ENCODE results near the gene LRP1. TPM values are rescaled to one million over a fixed set of nuclear protein-coding genes. Genes with fewer than 3 reads are reported as not detected.

Gene LRP1
- total RNA-seq, 2 experiments from 2014 or later: 6.6 to 8.5 TPM

DNA sequence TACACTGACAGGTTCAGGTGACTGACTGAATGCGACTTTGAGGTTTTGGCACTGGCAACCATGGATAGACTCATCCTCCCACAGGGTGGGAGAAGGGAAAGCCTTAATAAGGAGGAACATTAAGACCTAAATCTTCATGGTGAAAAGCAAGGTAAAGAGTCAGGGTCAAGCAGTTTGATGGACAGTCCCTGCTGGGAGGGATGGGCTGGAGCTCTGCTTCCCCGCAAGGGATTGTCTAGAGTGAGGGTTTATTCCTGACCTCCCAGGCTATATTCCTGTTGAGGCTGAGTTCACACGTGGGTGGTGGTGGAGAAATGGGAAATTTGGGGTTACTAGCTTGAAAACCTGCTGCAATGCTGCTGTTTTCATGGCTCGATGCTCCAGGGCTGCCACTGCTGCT is 132.1 kb downstream of the LRP1 start:
- ChIA-PET CTCF (no interaction called here), POLR2A (no interaction called here)
- Histone ChIP-seq H3K9me3 (ENCODE audit: control insufficient read depth in 1 of 2, insufficient read depth in 1 of 2, low read length in 2 of 2) (no peaks in the 10 kb centered on the region), H3K27ac (ENCODE audit: low read depth in 1 of 2, low read length in 2 of 2) (no peak overlapping the region), H3K27me3 (ENCODE audit: control insufficient read depth in 1 of 2, insufficient read depth in 2 of 2, low read length in 2 of 2) (no peaks in the 10 kb centered on the region), H3K4me1 (ENCODE audit: insufficient read depth, low read length) (peaks cover 3% of the 10 kb centered on the region), H3K36me3 (ENCODE audit: insufficient read depth, low read length) (peaks cover 76% of the 10 kb centered on the region), H3K4me3 (ENCODE audit: low read length) (no peak overlapping the region)
- Mint-ChIP-seq H3K36me3 (ENCODE audit: low read depth) (peaks cover 90% of the 10 kb centered on the region), H3K27ac (no peak overlapping the region), H3K4me3 (no peak overlapping the region), H3K27me3 (no peaks in the 10 kb centered on the region), H3K9me3 (no peaks in the 10 kb centered on the region), H3K4me1 (ENCODE audit: low read depth) (no peaks in the 10 kb centered on the region)
- TF ChIP-seq, protein P1, sequence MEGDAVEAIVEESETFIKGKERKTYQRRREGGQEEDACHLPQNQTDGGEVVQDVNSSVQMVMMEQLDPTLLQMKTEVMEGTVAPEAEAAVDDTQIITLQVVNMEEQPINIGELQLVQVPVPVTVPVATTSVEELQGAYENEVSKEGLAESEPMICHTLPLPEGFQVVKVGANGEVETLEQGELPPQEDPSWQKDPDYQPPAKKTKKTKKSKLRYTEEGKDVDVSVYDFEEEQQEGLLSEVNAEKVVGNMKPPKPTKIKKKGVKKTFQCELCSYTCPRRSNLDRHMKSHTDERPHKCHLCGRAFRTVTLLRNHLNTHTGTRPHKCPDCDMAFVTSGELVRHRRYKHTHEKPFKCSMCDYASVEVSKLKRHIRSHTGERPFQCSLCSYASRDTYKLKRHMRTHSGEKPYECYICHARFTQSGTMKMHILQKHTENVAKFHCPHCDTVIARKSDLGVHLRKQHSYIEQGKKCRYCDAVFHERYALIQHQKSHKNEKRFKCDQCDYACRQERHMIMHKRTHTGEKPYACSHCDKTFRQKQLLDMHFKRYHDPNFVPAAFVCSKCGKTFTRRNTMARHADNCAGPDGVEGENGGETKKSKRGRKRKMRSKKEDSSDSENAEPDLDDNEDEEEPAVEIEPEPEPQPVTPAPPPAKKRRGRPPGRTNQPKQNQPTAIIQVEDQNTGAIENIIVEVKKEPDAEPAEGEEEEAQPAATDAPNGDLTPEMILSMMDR (IDR thresholded peaks at IDR 0.05): no peak
- ATAC-seq (ENCODE audit: poor library complexity) (no peak), DNase-seq (no peak)
- intact Hi-C loops (cut with DNase I, micrococcal nuclease): loop anchor here in 1 of 2 experiments (10.0 kb wide), 1 partner anchor 194 kb away; the partner anchor contains the start of genes GLI1 and INHBE

DNA sequence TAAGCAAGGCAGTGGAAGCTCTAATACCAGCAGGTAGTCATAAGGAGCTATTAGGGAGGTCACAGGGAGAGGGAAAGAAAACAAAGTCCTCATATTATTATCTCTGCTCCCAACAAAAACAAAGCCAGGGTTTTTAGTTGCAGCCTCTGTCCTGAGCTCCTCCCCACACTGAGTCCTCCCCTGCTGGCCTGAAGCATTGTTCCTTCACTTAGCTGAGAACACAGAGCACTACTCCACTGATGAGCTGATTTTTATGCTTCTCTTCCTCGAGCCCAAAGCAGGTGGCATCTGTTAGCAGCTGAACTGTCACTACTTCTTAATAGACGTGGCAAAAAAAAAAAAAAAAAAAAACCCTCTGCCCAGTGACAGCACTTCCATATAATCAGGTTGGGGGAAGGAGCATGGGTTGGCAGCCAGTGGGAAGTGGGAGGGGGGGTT is 133.2 kb downstream of the LRP1 start:
- Histone ChIP-seq H3K4me3 (ENCODE audit: low read length) (no peak overlapping the region), H3K27ac (ENCODE audit: low read depth in 1 of 2, low read length in 2 of 2) (no peak overlapping the region), H3K9me3 (ENCODE audit: control insufficient read depth in 1 of 2, insufficient read depth in 1 of 2, low read length in 2 of 2) (no peaks in the 10 kb centered on the region), H3K36me3 (ENCODE audit: insufficient read depth, low read length) (peaks cover 69% of the 10 kb centered on the region), H3K4me1 (ENCODE audit: insufficient read depth, low read length) (peaks cover 3% of the 10 kb centered on the region), H3K27me3 (ENCODE audit: control insufficient read depth in 1 of 2, insufficient read depth in 2 of 2, low read length in 2 of 2) (no peaks in the 10 kb centered on the region)
- Mint-ChIP-seq H3K4me3 (no peak overlapping the region), H3K27me3 (no peaks in the 10 kb centered on the region), H3K4me1 (ENCODE audit: low read depth) (no peaks in the 10 kb centered on the region), H3K9me3 (no peaks in the 10 kb centered on the region), H3K27ac (no peak overlapping the region), H3K36me3 (ENCODE audit: low read depth) (peaks cover 87% of the 10 kb centered on the region)
- TF ChIP-seq, protein P1 (IDR thresholded peaks at IDR 0.05): no peak
- POLR2A ChIA-PET: no interaction called here
- no peak for ATAC-seq (ENCODE audit: poor library complexity)
- intact Hi-C loops (cut with DNase I, micrococcal nuclease): loop anchor here in 1 of 2 experiments (10.0 kb wide), 1 partner anchor 193 kb away; the partner anchor contains the start of genes GLI1 and INHBE
- CTCF ChIA-PET: interaction anchor here (1.1 to 1.4 kb wide), 2 partner anchors 22 to 48 kb away, joined by 3 read pairs; no protein-coding TSS in a partner anchor
- no peak for DNase-seq

DNA sequence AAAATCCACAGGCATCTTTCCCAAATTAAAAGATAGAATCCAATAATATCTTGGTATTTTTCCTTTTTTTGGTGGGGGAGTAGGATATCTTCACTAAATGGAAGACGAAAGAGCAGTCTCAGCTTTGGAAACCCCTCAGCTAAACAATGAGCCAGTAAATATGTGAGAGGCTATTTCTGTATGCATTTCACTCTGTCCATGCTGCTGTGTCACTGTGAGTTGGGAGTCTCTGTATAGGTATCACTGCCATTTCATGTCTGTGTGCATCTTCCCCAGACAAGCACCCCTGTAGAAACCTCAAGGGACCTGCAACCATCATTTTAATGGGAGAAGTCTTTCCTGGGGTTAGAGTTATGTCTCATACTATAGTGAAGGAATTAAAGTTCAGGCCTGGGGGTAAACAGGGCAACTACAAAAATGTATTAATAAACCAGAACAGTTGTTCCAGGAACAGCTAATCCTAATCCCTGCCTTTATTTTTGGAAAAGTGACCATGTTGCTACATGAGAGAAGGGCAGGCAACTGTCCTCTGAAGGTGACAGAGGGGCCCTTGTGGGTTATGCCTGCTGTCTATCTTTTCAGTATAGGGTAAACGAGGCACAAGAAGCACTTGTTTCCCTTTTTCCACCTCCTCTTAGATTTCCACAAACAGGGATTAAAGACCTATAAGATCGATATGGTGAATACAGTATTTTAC is 134.0 kb downstream of the LRP1 start:
- ChIA-PET CTCF (interaction anchor here (1.4 kb wide), 1 partner anchor 23 kb away, joined by 3 read pairs; no protein-coding TSS in a partner anchor), POLR2A (no interaction called here)
- no peak for ATAC-seq (ENCODE audit: poor library complexity)

More for the DNA sequence above, 134.0 kb downstream of the LRP1 start:
- Mint-ChIP-seq H3K36me3 (ENCODE audit: low read depth) (peaks cover 87% of the 10 kb centered on the region), H3K9me3 (no peaks in the 10 kb centered on the region), H3K27me3 (no peaks in the 10 kb centered on the region), H3K4me1 (ENCODE audit: low read depth) (no peaks in the 10 kb centered on the region), H3K27ac (no peak overlapping the region), H3K4me3 (no peak overlapping the region)
- H3K36me3 ChIP-seq (ENCODE audit: insufficient read depth, low read length): peaks cover 68% of the 10 kb centered on the region
- no peaks in the 10 kb centered on the region for H3K27me3 ChIP-seq (ENCODE audit: control insufficient read depth in 1 of 2, insufficient read depth in 2 of 2, low read length in 2 of 2)
- TF ChIP-seq, protein P1 (IDR thresholded peaks at IDR 0.05): no peak
- intact Hi-C loops (cut with DNase I, micrococcal nuclease): loop anchor here in 1 of 2 experiments (10.0 kb wide), 1 partner anchor 193 kb away; the partner anchor contains the start of genes GLI1 and INHBE
- no peak overlapping the region for H3K27ac ChIP-seq (ENCODE audit: low read depth in 1 of 2, low read length in 2 of 2)
- H3K9me3 ChIP-seq (ENCODE audit: control insufficient read depth in 1 of 2, insufficient read depth in 1 of 2, low read length in 2 of 2): no peaks in the 10 kb centered on the region
- peaks cover 3% of the 10 kb centered on the region for H3K4me1 ChIP-seq (ENCODE audit: insufficient read depth, low read length)
- no peak overlapping the region for H3K4me3 ChIP-seq (ENCODE audit: low read length)
- DNase-seq: no peak

Small RNAs within 50 kb of the gene (microRNA-seq; reads per million reads assigned to microRNA genes)
- not detected for gene MIR1228 (ENCODE audit: borderline microRNAs expressed, borderline replicate concordance)

Other genes with a start within 250 kb of the LRP1 start
- not detected for gene SDR9C7, start 194.1 kb upstream of the LRP1 start, total RNA-seq
- under 1 TPM; 0.30 to 0.34 TPM for gene RDH16, start 170.9 kb upstream of the LRP1 start, total RNA-seq
- gene ZBTB39, start 121.9 kb upstream of the LRP1 start, total RNA-seq: 1 to 10 TPM; 6.9 to 8.0 TPM
- not detected for gene TAC3, start 112.0 kb upstream of the LRP1 start, total RNA-seq
- 1 to 10 TPM; 1.0 to 1.1 TPM for gene MYO1A, start 78.4 kb upstream of the LRP1 start, total RNA-seq
- 1 to 10 TPM; 7.2 to 9.9 TPM for gene NEMP1, start 49.7 kb upstream of the LRP1 start, total RNA-seq
- 1 to 10 TPM; 4.8 to 6.1 TPM for gene NAB2, start 39.4 kb upstream of the LRP1 start, total RNA-seq
- 100 to 1,000 TPM; 133 to 144 TPM for gene STAT6, start 17.1 kb upstream of the LRP1 start, total RNA-seq
- gene LRP1-AS, start 19.1 kb downstream of the LRP1 start, total RNA-seq: not detected
- not detected for gene NXPH4, start 88.3 kb downstream of the LRP1 start, total RNA-seq
- 10 to 100 TPM; 21.3 to 22.2 TPM for gene SHMT2, start 101.2 kb downstream of the LRP1 start, total RNA-seq
- gene STAC3, start 122.7 kb downstream of the LRP1 start, total RNA-seq: 1 to 10 TPM; 2.0 to 3.0 TPM

All from CD4-positive, alpha-beta T cell (primary cell).